Mesodermal cell (in vitro differentiated cells): ENCODE data around the gene HLCS.

Experiments used
- H3K27ac ChIP-seq: 2 replicates; pipeline ENCODE4 v1.7.0; 2013; ENCODE audit warnings: mild to moderate bottlenecking, low read depth, low read length, moderate library complexity; ENCODE audit not compliant: severe bottlenecking
- H3K36me3 ChIP-seq: 2 replicates; pipeline ENCODE4 v1.7.1; 2013; ENCODE audit warnings: mild to moderate bottlenecking, low read length, moderate library complexity; ENCODE audit not compliant: control insufficient read depth, insufficient read depth
- H3K4me1 ChIP-seq: one replicate; pipeline ENCODE4 v1.7.1; 2013; ENCODE audit warnings: mild to moderate bottlenecking, low read length; ENCODE audit not compliant: insufficient read depth, control insufficient read depth, poor library complexity, severe bottlenecking
- H3K4me3 ChIP-seq: 2 replicates; pipeline ENCODE4 v1.7.0; 2013; ENCODE audit warnings: low read length, control low read depth, mild to moderate bottlenecking; ENCODE audit not compliant: insufficient read depth, poor library complexity, severe bottlenecking; ENCODE audit errors: extremely low read depth
- H3K9me3 ChIP-seq: 2 replicates; pipeline ENCODE4 v1.7.1; 2013; ENCODE audit warnings: mild to moderate bottlenecking, low read length, moderate library complexity; ENCODE audit not compliant: control insufficient read depth
- WGBS, 2 experiments: methylation state at CpG; one replicate each; pipeline ENCODE4 v1.1.5; 2013; ENCODE audit warnings: missing lambda C conversion rate in 2 of 2; ENCODE audit not compliant: insufficient coverage in 2 of 2; 5-methylcytosine and 5-hydroxymethylcytosine counted together

HLCS gene

GRCh38 chr21:36845790-36846189, 120.7 kb downstream of the HLCS start:
- no peak overlapping the region for H3K27ac ChIP-seq
- H3K9me3 ChIP-seq = no peaks in the 10 kb centered on the region
- 100% methylated on average over 1 of the region's 2 CpGs; no CpG with 5 or more reads in 1 of the 2 experiments for WGBS, 2 experiments
- no peak overlapping the region for H3K4me3 ChIP-seq
- peaks cover 18% of the 10 kb centered on the region for H3K4me1 ChIP-seq
- H3K36me3 ChIP-seq = no peaks in the 10 kb centered on the region

GRCh38 chr21:36845070-36845469, 121.4 kb downstream of the HLCS start:
- Histone ChIP-seq H3K9me3 (no peaks in the 10 kb centered on the region), H3K4me3 (no peak overlapping the region)
- WGBS, 2 experiments = 96 to 98% methylated on average over 9 of the region's 10 CpGs

GRCh38 chr21:36841866-36842265, 124.6 kb downstream of the HLCS start:
- 100% methylated on average over 1 to 2 of the region's 3 CpGs for WGBS, 2 experiments
- H3K9me3 ChIP-seq = no peaks in the 10 kb centered on the region
- H3K4me1 ChIP-seq = peaks cover 6% of the 10 kb centered on the region
- H3K36me3 ChIP-seq = no peaks in the 10 kb centered on the region
- H3K27ac ChIP-seq = no peak overlapping the region
- no peak overlapping the region for H3K4me3 ChIP-seq

More at GRCh38 chr21:36845070-36845469, 121.4 kb downstream of the HLCS start:
- Histone ChIP-seq H3K4me1 (peaks cover 17% of the 10 kb centered on the region), H3K27ac (no peak overlapping the region), H3K36me3 (no peaks in the 10 kb centered on the region)

GRCh38 chr21:36839735-36840134, 126.7 kb downstream of the HLCS start:
- H3K27ac ChIP-seq = no peak overlapping the region
- no peaks in the 10 kb centered on the region for H3K9me3 ChIP-seq
- 95 to 100% methylated on average over 1 to 3 of the region's 3 CpGs for WGBS, 2 experiments
- H3K36me3 ChIP-seq = no peaks in the 10 kb centered on the region
- H3K4me1 ChIP-seq = no peaks in the 10 kb centered on the region
- no peak overlapping the region for H3K4me3 ChIP-seq

GRCh38 chr21:36839123-36839522, 127.3 kb downstream of the HLCS start:
- no peaks in the 10 kb centered on the region for H3K9me3 ChIP-seq
- no peaks in the 10 kb centered on the region for H3K36me3 ChIP-seq
- no peaks in the 10 kb centered on the region for H3K4me1 ChIP-seq
- WGBS, 2 experiments = 90 to 92% methylated on average over 4 of the region's 6 CpGs
- H3K27ac ChIP-seq = no peak overlapping the region
- no peak overlapping the region for H3K4me3 ChIP-seq

- no peaks in the 10 kb centered on the region for H3K9me3 ChIP-seq
- no peaks in the 10 kb centered on the region for H3K36me3 ChIP-seq
- H3K27ac ChIP-seq = no peak overlapping the region
- no peaks in the 10 kb centered on the region for H3K4me1 ChIP-seq
- H3K4me3 ChIP-seq = no peak overlapping the region
- WGBS, 2 experiments = 20 to 50% methylated on average over 1 of the region's 1 CpG
Measured at GRCh38 chr21:36835383-36835795, 131.1 kb downstream of the HLCS start.

- 93 to 100% methylated on average over 3 to 4 of the region's 4 CpGs for WGBS, 2 experiments
- H3K36me3 ChIP-seq = no peaks in the 10 kb centered on the region
- no peaks in the 10 kb centered on the region for H3K9me3 ChIP-seq
- H3K27ac ChIP-seq = no peak overlapping the region
- H3K4me3 ChIP-seq = no peak overlapping the region
- H3K4me1 ChIP-seq = no peaks in the 10 kb centered on the region
Measured at GRCh38 chr21:36834192-36834591, 132.3 kb downstream of the HLCS start.

- Histone ChIP-seq H3K27ac (peak overlapping the region; percentile 13), H3K36me3 (no peaks in the 10 kb centered on the region), H3K4me3 (no peak overlapping the region), H3K9me3 (no peaks in the 10 kb centered on the region), H3K4me1 (no peaks in the 10 kb centered on the region)
- WGBS, 2 experiments = 78% methylated on average over 4 to 7 of the region's 8 CpGs
Measured at GRCh38 chr21:36830100-36830499, 136.4 kb downstream of the HLCS start.

GRCh38 chr21:36828891-36829515, 137.5 kb downstream of the HLCS start:
- 78 to 91% methylated on average over 2 to 4 of the region's 4 CpGs for WGBS, 2 experiments
- no peak overlapping the region for H3K4me3 ChIP-seq
- H3K36me3 ChIP-seq = no peaks in the 10 kb centered on the region
- no peak overlapping the region for H3K27ac ChIP-seq
- H3K4me1 ChIP-seq = no peaks in the 10 kb centered on the region
- H3K9me3 ChIP-seq = no peaks in the 10 kb centered on the region

GRCh38 chr21:36828208-36828607, 138.3 kb downstream of the HLCS start:
- no peak overlapping the region for H3K4me3 ChIP-seq
- no peaks in the 10 kb centered on the region for H3K36me3 ChIP-seq
- no peak overlapping the region for H3K27ac ChIP-seq
- no peaks in the 10 kb centered on the region for H3K9me3 ChIP-seq
- 80 to 100% methylated on average over 1 of the region's 3 CpGs for WGBS, 2 experiments
- H3K4me1 ChIP-seq = no peaks in the 10 kb centered on the region

- H3K27ac ChIP-seq = no peak overlapping the region
- no peak overlapping the region for H3K4me3 ChIP-seq
- WGBS, 2 experiments = 88% methylated on average over 2 to 4 of the region's 5 CpGs
- no peaks in the 10 kb centered on the region for H3K36me3 ChIP-seq
- H3K9me3 ChIP-seq = no peaks in the 10 kb centered on the region
- no peaks in the 10 kb centered on the region for H3K4me1 ChIP-seq
Measured at GRCh38 chr21:36825658-36826057, 140.8 kb downstream of the HLCS start.
